ENCODE measurements around the gene CPZ.

GRCh38 chr4:8553991-8554405, 38.6 kb upstream of the CPZ start:
- TF ChIP-seq CTCF (IDR thresholded peaks at IDR 0.05; ENCODE audit: low read length): no peak
- no peak for TF ChIP-seq EZH2 (IDR thresholded peaks at IDR 0.05; ENCODE audit: borderline replicate concordance, low read length)

All from OCI-LY1 (cell line).